Immature natural killer cell (primary cell): ENCODE results near the gene LUC7L3. TPM values are rescaled to one million over a fixed set of nuclear protein-coding genes. Genes with fewer than 3 reads are reported as not detected.
"Not testable (repeated sequence)": the region's sequence is repeated elsewhere in the genome, so short reads cannot be mapped to it uniquely, and the experiment has no call there.

Experiments
- DNase-seq, 3 donors: peaks; one replicate each; pipeline ENCODE4 v3.0.0; 2022; ENCODE audit warnings: mixed read lengths in 1 of 3
- H3K27ac Mint-ChIP-seq, 6 donors: one replicate each; pipeline ENCODE4 v1.8.0; 2020; ENCODE audit warnings: mixed read lengths in 6 of 6, mild to moderate bottlenecking in 5 of 6, inconsistent platforms in 4 of 6, moderate library complexity in 3 of 6
- H3K27me3 Mint-ChIP-seq, 3 donors: one replicate each; pipeline ENCODE4 v1.8.0; 2020 to 2021; ENCODE audit warnings: low read depth in 3 of 3, mild to moderate bottlenecking in 3 of 3, mixed read lengths in 3 of 3, moderate library complexity in 3 of 3, inconsistent platforms in 1 of 3
- H3K36me3 Mint-ChIP-seq, 3 donors: one replicate each; pipeline ENCODE4 v1.8.0; 2020; ENCODE audit warnings: mixed read lengths in 3 of 3, inconsistent platforms in 2 of 3, mild to moderate bottlenecking in 2 of 3
- H3K4me1 Mint-ChIP-seq, 2 donors: one replicate each; pipeline ENCODE4 v1.8.0; 2020; ENCODE audit warnings: inconsistent platforms in 2 of 2, mild to moderate bottlenecking in 2 of 2, mixed read lengths in 2 of 2, moderate library complexity in 1 of 2
- H3K4me3 Mint-ChIP-seq, 5 donors: one replicate each; pipeline ENCODE4 v1.8.0; 2020; ENCODE audit warnings: mild to moderate bottlenecking in 5 of 5, mixed read lengths in 5 of 5, inconsistent platforms in 3 of 5, moderate library complexity in 3 of 5
- H3K9me3 Mint-ChIP-seq, 6 donors: one replicate each; pipeline ENCODE4 v1.8.0; 2020; ENCODE audit warnings: mild to moderate bottlenecking in 6 of 6, mixed read lengths in 6 of 6, inconsistent platforms in 4 of 6, moderate library complexity in 3 of 6
- polyA plus RNA-seq, 3 donors: library from polyadenylated mRNA; unstranded; fragments of 300-500 nt; fragmentation: Illumina TruSeq; gene quantifications; one replicate each; pipeline ENCODE4 v1.2.3, GENCODE V29; 2021

The LUC7L3 gene
- polyA plus RNA-seq, 3 donors from 2014 or later = 29.2 to 77.8 (median 30.0) TPM

DNA sequence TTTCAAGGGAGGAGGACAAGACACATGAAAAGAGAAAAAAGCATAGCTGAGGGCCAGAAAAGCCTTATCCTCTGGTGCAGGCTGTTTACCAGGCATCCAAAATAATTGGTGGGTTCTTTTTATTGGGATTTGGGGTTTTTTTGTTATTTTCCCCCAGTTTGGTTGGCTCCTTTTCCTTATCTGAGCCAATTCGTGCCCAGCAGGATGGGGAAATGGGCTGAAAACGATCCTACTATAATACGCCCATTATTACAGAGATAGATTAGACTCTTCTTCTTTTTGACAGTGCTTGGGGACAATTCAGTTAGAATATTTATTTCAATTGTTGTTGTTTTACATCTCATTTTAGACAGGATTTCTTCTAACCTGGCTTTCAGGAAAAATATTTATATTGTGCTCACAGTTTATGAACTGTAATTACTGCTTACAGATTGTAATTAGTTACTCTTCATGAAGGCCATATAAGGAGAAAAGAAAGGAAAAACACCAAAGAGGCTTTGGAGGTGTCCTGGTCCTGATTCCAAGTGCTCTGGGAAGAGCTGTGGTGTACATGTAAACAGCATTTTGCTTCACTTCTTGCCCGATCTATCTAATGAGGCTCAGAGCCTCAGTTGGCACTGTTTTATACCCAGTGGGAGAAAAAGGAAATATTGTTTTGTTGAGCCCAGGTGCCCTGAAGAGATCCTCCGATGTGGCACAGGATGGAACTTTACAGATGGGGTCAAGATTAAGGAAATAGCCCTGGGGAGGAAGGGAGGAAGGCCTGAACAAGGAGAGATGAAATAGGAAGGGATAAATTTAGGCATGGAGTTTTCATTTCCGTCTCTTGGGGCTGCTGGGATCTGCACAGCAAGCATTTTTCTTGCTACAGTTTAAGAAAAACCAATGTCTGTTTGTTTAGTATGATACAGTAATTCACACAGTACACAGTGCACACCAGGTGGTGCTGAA lies 11.1 kb upstream of the LUC7L3 start:
- Mint-ChIP-seq H3K27ac (peak overlapping the region; percentile 94 to 99 (median 96)), H3K4me3 (peak overlapping the region; percentile 84 to 93 (median 88)), H3K9me3 (no peaks in the 10 kb centered on the region), H3K4me1 (peaks cover 42 to 54% of the 10 kb centered on the region in 2 donors), H3K27me3 (peaks cover 3 to 12% (median 11%) of the 10 kb centered on the region in 3 donors), H3K36me3 (peaks cover 0 to 4% (median 4%) of the 10 kb centered on the region in 3 donors)
- DNase-seq = no peak

DNA sequence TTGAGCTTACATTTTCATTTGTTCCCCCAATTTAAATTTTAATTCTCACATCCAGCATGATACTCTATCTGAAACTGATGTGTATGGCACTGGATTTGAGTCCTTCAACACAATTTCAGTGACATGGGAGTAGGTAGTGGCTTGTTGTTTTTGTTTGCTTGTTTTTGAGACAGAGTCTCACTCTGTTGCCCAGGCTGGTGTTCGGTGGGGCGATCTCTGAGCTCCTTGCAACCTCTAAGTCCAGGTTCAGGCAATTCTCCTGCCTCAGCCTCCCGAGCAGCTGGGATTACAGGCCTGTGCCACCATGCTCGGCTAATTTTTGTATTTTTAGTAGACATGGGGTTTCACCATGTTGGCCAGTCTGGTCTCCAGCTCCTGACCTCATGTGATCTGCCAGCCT lies 10.3 kb upstream of the LUC7L3 start:
- not testable (repeated sequence) for H3K9me3 Mint-ChIP-seq, H3K36me3 Mint-ChIP-seq, DNase-seq
- Mint-ChIP-seq H3K4me1 (peaks cover 35 to 47% of the 10 kb centered on the region in 2 donors), H3K27ac (peak overlapping the region; percentile 94 to 99 (median 96)), H3K4me3 (peak overlapping the region in 4 of 5 donors; percentile 2 to 89 (median 85)), H3K27me3 (peaks cover 3 to 12% (median 10%) of the 10 kb centered on the region in 3 donors)

DNA sequence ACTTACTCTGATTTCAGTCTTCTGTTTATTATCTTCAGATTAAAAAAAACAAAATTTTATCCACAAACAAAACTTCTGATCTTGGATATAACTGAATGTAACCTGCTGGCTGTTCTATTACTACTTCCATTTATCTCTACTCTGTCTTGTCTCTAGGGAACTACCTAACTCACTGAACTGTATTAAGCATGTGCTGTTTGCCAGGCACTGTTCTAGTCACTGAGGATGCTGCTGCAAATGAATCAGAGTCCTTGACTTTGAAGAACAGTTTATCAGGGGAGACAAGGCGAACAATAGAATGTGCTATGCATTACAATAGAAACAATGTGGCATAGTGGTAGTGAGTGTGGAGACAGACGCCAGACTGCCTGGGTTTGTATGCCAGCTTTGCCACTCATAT lies 9.4 kb upstream of the LUC7L3 start:
- Mint-ChIP-seq H3K27ac (peak overlapping the region in 4 of 6 donors; percentile 51 to 84 (median 71)), H3K4me3 (peak overlapping the region in 1 of 5 donors; percentile 25), H3K27me3 (peaks cover 3 to 12% (median 10%) of the 10 kb centered on the region in 3 donors), H3K9me3 (no peaks in the 10 kb centered on the region), H3K36me3 (no peaks in the 10 kb centered on the region), H3K4me1 (peaks cover 33 to 39% of the 10 kb centered on the region in 2 donors)
- no peak for DNase-seq

DNA sequence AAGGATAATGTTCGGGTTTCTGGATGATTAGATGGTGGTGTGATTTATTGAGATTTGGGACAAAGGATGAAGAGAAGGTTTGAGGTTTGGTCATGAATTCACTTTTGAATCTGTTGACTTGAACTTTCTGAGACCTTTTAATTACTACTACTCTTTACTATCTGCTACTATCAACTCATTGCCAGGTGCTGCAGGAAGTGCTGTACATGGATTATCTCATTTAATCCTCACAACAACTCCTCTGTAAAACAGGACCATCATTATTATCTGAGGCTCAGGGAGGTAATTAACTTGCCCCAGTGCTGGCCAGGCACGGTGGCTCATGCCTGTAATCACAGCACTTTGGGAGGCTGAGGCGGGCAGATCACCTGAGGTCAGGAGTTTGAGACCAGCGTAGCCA lies 8.8 kb upstream of the LUC7L3 start:
- Mint-ChIP-seq H3K4me3 (no peak overlapping the region), H3K9me3 (no peaks in the 10 kb centered on the region), H3K4me1 (peaks cover 28 to 36% of the 10 kb centered on the region in 2 donors), H3K36me3 (no peaks in the 10 kb centered on the region), H3K27ac (peak overlapping the region in 1 of 6 donors; percentile 54), H3K27me3 (peaks cover 3 to 12% (median 10%) of the 10 kb centered on the region in 3 donors)
- DNase-seq = no peak

- DNase-seq = no peak
- Mint-ChIP-seq H3K27me3 (peaks cover 3 to 11% (median 7%) of the 10 kb centered on the region in 3 donors), H3K4me3 (no peak overlapping the region), H3K4me1 (peaks cover 18 to 21% of the 10 kb centered on the region in 2 donors), H3K36me3 (no peaks in the 10 kb centered on the region), H3K9me3 (no peaks in the 10 kb centered on the region), H3K27ac (no peak overlapping the region)
Measured at GRCh38 chr17:50712641-50713040, 6.8 kb upstream of the LUC7L3 start.

GRCh38 chr17:50715471-50715870 lies 3.9 kb upstream of the LUC7L3 start:
- Mint-ChIP-seq H3K27me3 (peaks cover 12% of the 10 kb centered on the region in 3 donors), H3K36me3 (no peaks in the 10 kb centered on the region), H3K9me3 (no peaks in the 10 kb centered on the region), H3K27ac (no peak overlapping the region), H3K4me1 (peaks cover 9 to 14% of the 10 kb centered on the region in 2 donors), H3K4me3 (no peak overlapping the region)
- no peak for DNase-seq

- no peak for DNase-seq
- H3K4me3 Mint-ChIP-seq = peak overlapping the region; percentile 84 to 99 (median 98)
- no peaks in the 10 kb centered on the region for H3K9me3 Mint-ChIP-seq
- peaks cover 49 to 50% of the 10 kb centered on the region in 2 donors for H3K4me1 Mint-ChIP-seq
- H3K27me3 Mint-ChIP-seq = peaks cover 12 to 14% (median 12%) of the 10 kb centered on the region in 3 donors
- H3K36me3 Mint-ChIP-seq = no peaks in the 10 kb centered on the region
- H3K27ac Mint-ChIP-seq = peak overlapping the region; percentile 89 to 99 (median 98)
Measured at GRCh38 chr17:50719924-50720794, 756 bp downstream of the LUC7L3 start.

DNA sequence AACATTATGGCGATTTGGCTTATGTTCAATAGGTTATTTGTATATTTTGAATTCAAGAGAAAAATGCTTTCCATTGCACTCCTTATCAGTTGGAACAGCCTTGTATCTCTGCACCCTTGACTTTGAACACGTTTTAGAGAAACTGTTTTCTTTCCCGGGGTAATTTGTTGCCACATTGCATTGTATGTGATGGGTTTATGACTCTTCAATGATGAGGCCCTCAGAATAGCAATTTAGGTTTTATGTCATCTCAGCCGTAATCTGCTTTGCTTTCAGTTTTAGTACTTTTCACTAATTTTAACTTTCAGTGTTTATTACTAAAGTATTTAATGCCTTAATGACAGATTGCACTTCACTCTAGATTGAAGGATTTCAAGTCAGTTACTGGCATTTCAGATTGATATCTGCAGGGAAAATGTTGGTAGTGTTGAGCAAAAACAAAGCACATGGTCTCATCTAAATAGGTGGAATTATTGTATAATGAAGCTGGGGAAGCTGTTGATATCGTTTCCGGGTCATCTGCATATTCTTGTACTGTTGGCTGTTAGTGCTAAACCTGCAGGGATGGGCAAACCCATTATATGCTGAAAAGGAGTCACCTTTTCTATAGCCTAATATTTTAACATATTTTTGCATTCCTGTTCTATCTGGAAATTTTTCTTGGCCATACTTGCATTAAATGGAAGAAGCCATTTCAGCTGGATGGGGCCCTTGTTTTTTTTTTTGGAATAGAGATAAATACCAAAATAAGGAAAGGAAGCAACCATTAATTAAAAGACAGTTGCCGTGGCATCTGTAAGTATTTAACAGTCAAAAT lies 2.0 kb downstream of the LUC7L3 start:
- Mint-ChIP-seq H3K36me3 (no peaks in the 10 kb centered on the region), H3K9me3 (no peaks in the 10 kb centered on the region), H3K4me3 (peak overlapping the region; percentile 84 to 99 (median 98)), H3K27me3 (peaks cover 12 to 14% (median 12%) of the 10 kb centered on the region in 3 donors), H3K27ac (peak overlapping the region; percentile 89 to 99 (median 98)), H3K4me1 (peaks cover 55 to 62% of the 10 kb centered on the region in 2 donors)
- DNase-seq = peak in 1 of 3 donors; percentile 30

DNA sequence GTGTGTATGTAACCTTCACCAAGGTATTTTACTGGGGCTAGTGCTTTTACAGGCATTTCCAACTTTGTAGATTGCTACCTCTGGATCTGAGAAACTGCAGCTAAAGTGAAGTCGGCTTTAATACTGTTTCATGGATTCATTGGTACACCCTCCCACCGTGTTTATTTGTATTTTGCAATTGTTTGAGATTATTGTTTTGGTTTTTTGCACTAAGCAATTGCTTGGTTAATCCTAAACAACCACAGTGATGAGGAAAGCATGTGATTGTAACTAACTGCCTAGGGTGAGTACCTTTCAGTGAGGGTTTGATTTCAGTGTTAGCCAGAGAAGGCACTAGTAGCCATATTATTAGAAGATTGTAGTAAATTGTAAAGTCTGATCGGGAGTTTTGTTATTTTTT lies 3.3 kb downstream of the LUC7L3 start:
- Mint-ChIP-seq H3K4me3 (peak overlapping the region in 3 of 5 donors; percentile 3 to 84 (median 27)), H3K9me3 (no peaks in the 10 kb centered on the region), H3K27ac (peak overlapping the region in 5 of 6 donors; percentile 2 to 63 (median 36)), H3K27me3 (peaks cover 10 to 14% (median 12%) of the 10 kb centered on the region in 3 donors), H3K4me1 (peaks cover 67 to 76% of the 10 kb centered on the region in 2 donors), H3K36me3 (peaks cover 0 to 5% (median 0%) of the 10 kb centered on the region in 3 donors)
- no peak for DNase-seq

- H3K27me3 Mint-ChIP-seq = not testable (repeated sequence)
Measured at GRCh38 chr17:50724622-50725021, 5.2 kb downstream of the LUC7L3 start.

GRCh38 chr17:50725769-50726655 lies 6.6 kb downstream of the LUC7L3 start:
- DNase-seq = no peak
- Mint-ChIP-seq H3K36me3 (peaks cover 0 to 5% (median 0%) of the 10 kb centered on the region in 3 donors), H3K9me3 (no peaks in the 10 kb centered on the region), H3K4me3 (no peak overlapping the region), H3K4me1 (peaks cover 60 to 85% of the 10 kb centered on the region in 2 donors), H3K27ac (peak overlapping the region in 3 of 6 donors; percentile 32 to 45 (median 35)), H3K27me3 (peaks cover 0 to 2% (median 0%) of the 10 kb centered on the region in 3 donors)

More at GRCh38 chr17:50724622-50725021, 5.2 kb downstream of the LUC7L3 start:
- H3K4me3 Mint-ChIP-seq, DNase-seq, H3K9me3 Mint-ChIP-seq, H3K36me3 Mint-ChIP-seq, H3K27ac Mint-ChIP-seq: not testable (repeated sequence)
- H3K4me1 Mint-ChIP-seq = peaks cover 67 to 94% of the 10 kb centered on the region in 2 donors

- Mint-ChIP-seq H3K27me3 (peaks cover 0 to 2% (median 0%) of the 10 kb centered on the region in 3 donors), H3K4me3 (no peak overlapping the region), H3K4me1 (peaks cover 63 to 87% of the 10 kb centered on the region in 2 donors), H3K27ac (no peak overlapping the region), H3K36me3 (peaks cover 0 to 5% (median 0%) of the 10 kb centered on the region in 3 donors), H3K9me3 (no peaks in the 10 kb centered on the region)
- DNase-seq = no peak
Measured at GRCh38 chr17:50728112-50728429, 8.7 kb downstream of the LUC7L3 start.
